C1 segment of cervical spinal cord (tissue), 14 donors: Measurements from ENCODE around the gene SLX9.
"Not testable (repeated sequence)": the region's sequence is repeated elsewhere in the genome, so short reads cannot be mapped to it uniquely, and the experiment has no call there.

Experiments used
- DNase-seq, 14 donors: peaks; one replicate each; lab custom pipeline; 2025; lab: John Stamatoyannopoulos, UW

SLX9 gene

GRCh38 chr21:44975720-44976555 is 36.1 kb downstream of the SLX9 start:
- DNase-seq, result peak in 3 of 14 donors; percentile 15 to 35 (median 29)

GRCh38 chr21:44976556-44977393 is 36.9 kb downstream of the SLX9 start:
- DNase-seq, result not testable (repeated sequence)

GRCh38 chr21:44977616-44978340 is 37.9 kb downstream of the SLX9 start:
- DNase-seq, result no peak

GRCh38 chr21:44979687-44980561 is 40.1 kb downstream of the SLX9 start:
- DNase-seq, result no peak

GRCh38 chr21:44980562-44981489 is 41.0 kb downstream of the SLX9 start:
- no peak for DNase-seq

- DNase-seq, result no peak
Measured at GRCh38 chr21:44982558-44983250, 42.9 kb downstream of the SLX9 start.

GRCh38 chr21:44983421-44984206 is 43.8 kb downstream of the SLX9 start:
- no peak for DNase-seq

GRCh38 chr21:44984428-44984791 is 44.6 kb downstream of the SLX9 start:
- no peak for DNase-seq

- no peak for DNase-seq
Measured at GRCh38 chr21:44984792-44985440, 45.1 kb downstream of the SLX9 start.

GRCh38 chr21:44985441-44986401 is 45.9 kb downstream of the SLX9 start:
- no peak for DNase-seq

- DNase-seq, result no peak
Measured at GRCh38 chr21:44986471-44987291, 46.9 kb downstream of the SLX9 start.

GRCh38 chr21:44987301-44987885 is 47.6 kb downstream of the SLX9 start:
- no peak for DNase-seq

GRCh38 chr21:44987886-44988606 is 48.2 kb downstream of the SLX9 start:
- DNase-seq, result no peak

- no peak for DNase-seq
Measured at GRCh38 chr21:44988607-44989536, 49.0 kb downstream of the SLX9 start.
